ENCODE measurements around the gene PTGDR2.

PTGDR2 gene

DNA sequence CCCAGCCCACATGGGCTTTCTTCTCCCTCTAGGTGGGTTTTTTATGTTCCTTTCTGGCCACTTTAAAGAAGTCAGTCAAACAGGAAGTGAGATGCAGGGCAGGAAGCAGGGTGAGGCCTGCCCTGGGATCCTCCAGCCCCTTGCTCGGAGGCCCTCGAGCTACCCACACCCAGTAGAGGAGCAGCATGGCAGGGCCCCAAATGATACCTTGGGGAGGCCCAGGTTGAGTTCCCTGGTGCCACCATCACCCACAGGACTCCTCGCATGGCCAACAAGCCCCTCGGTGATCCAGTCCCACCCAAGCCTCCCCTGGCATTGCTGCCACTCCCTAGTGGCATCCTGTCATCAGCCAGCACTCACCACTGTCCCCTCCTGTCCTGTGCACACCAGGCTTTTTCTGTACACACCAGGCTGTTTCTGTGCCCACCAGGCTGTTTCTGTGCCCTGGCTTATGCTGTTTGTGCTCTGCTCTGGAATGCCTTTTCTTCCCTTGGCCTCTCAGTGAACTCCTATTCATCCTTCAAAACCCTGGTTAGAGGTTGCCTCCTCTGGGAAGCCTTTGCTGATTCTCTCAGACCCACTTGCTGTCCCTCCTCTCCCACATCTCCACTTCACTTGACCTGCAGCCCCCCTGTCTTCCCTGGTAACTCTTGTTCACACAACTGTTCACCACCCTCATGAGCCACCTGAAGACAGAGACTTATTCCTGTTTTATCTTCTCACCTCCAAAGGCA, 3.1 kb upstream of the PTGDR2 start:
- DNase-seq (ENCODE audit: low spot score): no peak

DNA sequence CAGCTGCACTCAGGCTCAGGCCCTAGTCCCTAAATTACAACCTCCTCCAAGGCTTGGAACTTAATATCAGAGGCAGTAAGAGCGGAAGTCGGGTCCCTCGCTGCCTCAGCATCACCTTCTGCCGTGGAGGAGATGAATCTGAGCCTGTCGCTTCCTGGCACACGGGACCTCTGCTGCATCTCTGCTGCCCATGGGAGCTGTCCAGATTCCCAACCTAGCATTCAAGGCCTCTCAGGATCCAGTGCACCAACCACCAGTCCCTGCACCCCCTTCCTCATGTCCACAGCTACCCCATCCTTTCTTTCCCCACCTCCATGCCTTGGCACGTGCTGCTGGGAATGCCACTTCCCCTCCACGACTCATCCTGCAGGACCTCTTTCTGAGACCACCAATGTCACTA, 2.5 kb upstream of the PTGDR2 start:
- no peak for DNase-seq (ENCODE audit: low spot score)

DNA sequence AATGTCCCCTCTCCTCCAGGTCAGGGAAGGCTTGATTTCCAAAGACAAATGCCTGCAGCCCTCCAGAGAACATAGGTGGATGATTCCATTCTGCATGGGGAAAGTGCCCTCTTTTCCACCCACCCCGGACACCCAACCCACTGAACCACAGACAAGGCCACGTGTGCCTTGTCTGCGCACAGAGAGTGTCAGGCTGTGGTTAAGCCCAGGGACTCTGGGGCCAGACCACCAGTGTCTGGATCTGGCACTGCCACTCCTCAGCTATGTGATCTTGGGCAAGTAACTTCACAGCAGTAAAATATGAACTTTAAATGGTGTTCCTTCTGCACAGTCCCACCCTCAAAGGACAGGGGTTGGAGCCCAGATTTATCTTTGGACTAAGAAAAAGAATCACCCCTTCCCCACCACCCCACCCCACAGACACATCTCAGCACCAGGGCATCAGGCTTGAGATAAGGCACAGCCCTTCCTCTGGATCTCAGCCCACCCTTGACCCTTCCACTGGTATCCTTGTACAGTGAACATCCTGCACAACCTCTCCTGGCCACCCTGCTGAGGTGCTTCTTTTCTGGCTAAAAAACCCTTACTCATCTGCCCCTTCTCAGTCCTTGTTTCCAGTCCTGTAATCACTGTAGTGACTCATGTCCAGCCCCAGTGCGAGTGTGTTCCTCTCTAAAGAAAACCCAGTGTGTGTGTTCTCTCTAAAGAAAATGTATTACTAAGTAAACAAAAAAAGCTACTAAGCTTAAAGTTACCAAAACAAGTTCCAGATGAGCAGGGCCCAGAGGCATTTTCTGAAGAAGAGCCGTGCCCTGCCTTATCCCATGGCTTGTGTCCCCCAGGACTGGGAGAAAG, 1.9 kb upstream of the PTGDR2 start:
- no peak for DNase-seq (ENCODE audit: low spot score)

DNA sequence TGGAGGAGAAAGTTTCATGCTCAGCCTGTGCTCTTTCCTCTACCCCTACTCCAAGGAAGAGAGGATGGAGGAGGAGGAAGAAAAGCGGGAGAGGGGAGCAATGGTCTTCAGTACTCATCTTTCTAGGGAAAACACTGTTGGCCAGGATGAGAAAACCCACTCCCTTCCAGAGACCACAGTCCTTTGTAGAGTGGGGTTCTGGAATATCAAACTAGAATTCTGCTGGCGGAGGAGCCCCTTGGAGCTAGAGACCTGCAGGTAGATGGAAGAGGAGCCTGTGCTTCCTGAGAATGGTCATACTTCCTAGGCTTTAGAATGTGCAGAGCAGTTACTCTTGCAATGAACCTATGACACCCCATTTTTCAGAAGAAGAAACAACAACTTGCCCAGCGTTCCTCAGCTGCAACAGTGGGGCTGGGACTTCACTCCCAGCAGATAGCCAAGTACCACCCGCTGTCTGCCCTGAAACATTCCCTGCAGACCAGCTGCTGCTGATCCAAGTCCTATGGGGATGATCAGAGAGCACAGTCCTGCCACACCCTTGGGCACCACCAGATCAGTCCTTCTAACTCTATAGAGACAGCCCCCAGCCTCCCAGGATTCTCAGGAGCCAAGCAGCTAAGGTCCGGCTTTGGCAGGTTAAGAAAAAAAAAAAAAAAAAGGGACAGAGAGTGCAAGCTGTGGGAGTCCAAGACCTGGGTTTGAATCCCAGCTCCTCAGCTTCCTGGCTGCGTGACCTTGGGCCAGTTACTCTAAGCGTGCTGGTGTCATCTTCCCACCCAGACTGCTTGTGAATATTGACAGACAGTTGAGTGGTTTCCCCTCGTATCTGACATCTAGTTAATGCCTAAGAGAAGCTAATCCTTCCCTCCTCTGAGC, 664 bp downstream of the PTGDR2 start:
- DNase-seq (ENCODE audit: low spot score): no peak

DNA sequence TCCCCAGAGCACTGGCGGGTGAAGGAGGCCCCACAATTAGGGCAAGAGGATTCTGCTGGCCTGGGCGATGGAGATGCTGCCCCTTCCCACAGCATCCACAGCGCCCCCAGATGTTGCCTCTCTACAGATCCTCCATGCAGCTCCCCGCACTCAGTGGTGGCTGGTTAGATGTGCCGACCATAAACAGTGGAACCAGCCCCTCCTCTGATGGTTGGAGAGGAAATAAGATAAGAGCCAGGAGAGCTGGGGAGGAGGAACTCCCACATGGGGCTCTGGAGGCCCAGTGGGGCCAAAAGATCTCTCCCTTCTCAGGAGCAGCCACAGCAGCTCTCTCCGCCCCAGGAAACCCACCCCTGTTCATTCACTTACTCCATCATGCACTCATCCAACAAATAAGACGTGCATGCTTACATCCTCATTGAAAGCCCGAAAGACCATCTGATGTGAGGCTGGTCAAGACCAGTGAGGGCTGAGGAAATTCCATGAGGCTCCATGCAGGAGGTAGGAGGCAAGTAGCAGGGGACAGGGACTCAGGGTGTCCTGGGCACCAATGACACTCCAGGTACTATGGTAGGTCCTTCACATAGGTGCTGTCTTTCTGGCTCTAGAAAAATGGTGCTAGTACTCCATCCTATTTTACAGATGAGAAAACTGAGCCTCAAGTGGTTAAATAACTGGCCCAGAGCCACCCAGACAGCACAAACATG, 1.5 kb downstream of the PTGDR2 start:
- DNase-seq (ENCODE audit: low spot score): no peak

DNA sequence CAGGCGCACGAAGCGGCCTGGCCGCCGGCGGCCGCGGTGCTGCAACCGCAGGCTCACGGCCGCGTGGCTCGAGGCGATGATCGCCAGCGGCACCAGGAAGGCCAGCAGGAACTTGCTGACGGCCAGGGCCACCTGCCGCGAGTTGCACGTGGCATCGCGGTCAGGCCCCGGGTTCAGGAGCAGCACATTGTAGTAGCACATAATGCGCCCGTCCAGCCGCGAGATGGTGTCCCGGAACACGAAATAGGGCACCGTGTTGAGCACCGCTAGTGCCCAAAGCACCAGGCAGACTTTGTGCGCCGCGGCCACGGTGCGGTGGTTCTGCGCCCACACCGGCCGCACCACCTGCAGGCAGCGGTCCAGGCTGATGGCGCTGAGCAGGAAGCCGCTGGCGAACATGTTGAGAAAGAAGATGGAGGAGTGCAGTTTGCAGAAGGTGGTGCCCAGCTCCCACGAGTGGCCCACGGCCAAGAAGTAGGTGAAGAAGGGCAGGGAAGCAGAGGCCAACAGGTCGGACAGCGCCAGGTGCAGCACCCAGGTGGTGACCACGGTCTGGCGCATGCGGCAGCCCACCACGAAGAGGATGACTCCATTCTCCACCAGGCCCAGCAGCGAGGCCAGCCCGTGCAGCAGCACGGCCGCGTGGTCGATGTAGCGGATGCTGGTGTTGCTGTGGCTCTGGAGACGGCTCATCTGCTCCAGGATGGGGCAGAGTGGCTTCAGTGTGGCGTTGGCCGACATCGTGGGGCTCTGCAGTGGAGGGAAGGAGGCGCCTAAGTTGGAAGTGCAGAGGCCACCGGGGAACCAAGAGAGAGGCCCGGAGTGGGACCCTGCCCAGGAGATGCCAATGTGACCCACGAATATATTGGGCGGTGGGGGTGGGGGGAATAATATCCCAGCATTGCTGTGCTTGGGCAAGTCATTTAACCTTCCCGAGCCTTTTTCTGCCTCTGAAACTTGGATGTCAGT, 2.5 kb downstream of the PTGDR2 start:
- no peak for DNase-seq (ENCODE audit: low spot score)

DNA sequence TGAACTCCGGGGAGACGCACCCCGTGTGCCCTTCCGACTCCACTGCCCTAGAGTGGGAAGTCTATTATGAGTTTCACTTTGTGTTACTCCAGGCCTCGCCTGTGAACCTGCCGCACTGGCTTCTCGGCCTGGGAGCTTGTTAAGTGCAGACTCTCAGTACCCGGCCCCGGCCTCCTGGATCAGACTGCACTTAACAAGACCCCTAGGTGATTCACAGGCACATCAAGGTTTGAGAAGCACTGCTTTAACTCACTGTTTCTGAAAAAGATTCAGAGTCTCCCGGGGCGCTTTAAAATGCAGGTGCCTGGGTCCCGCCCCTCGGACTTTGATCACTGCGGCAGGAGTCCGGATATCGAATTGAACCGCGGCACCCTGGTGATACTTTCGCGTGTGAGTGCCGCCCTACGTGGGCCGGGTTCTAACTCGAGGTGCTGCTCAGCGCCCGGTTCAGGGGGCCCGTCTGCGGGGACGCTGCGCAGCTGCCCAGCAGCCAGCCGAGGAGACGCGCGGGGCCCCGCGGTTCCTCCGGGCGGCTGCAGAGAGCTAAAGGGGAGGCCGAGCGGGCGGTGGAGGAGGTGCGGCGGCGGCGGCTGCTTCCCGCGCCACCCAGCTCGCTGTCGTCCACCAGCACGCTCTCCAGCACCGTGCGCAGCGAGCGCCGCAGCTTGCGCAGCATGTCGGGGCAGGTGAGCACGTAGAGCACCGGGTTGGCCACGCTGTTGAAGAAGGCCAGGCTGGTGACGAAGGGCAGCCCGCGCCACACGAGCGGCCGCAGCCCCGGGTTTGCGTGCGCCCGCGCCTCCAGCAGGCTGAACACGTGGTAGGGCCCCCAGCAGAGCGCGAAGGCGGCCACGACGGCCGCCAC, 3.4 kb downstream of the PTGDR2 start:
- DNase-seq (ENCODE audit: low spot score): no peak

DNA sequence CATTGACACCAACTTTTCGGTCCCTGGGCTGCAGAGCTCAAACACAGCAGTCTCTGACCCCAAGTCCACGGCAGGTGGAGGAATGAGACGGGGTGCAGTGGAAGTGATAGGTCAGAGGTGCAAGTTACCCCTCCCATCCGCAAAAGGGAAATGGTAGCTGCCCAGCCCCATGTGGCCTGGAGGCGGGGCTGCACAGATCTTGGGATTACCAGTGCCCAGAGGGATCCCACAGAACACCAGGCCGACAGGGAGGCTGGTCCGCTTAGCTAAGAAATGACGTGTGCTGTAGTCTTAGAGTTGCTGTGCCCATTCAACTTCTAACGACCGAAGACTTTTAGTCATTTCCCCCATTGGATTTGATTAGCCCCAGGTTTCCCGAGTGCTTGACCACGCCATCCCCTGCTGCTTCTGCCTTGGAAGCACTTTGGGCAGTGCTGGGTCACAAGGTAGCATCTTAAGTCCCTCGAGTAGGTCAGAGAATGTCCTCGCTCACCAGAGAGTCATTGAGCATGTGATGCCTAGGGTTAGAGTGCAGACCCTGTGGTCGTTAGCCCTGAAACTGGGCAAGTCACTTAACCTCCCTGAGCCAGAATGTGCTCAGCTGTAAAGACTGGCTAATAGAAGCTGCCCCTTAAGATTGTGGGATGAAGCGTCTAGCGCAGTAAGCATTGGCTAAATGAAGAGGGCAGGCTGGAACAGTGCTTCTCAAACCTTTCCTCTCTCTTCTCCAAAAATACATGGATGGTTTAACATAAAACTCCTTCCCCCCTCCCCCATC, 4.2 kb downstream of the PTGDR2 start:
- DNase-seq (ENCODE audit: low spot score): no peak

DNA sequence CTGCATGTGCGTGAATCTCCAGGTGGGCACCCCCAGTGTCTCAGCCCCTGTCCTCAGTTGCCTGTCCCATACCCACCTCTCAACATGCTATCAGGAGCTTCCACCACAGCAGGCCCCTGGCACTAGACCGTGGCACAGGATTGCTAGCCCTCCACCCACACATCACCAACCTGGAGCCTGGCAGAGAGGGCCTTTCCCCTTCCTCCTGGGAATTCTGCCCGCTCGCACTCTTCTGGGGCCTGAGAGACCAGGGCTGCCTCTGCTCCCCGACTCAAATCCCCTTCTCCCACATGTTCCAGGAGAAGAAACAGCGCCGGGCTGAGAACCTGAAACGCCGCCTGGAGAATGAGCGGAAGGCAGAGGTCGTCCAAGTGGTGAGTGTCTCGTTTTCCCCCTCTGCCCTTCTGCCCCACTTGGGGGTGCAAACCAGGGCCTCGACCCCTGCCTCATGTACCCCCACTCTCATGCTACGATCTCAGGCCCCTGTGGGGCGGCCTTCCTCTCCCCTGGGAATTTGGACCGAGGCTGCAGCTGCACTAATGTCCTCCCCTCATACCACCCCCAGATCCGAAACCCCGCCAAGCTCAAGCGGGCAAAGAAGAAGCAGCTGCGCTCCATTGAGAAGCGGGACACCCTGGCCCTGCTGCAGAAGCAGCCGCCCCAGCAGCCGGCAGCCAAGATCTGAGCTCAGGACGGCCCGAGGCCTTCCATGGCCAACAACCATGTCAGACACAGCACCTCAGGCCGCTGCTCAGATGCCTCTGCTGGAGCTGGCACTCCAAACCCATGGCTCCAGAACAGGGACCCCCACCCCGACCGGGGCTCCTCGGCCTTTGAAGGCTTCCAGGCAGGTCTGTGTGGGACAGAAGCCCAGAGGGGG, 5.9 kb downstream of the PTGDR2 start:
- no peak for DNase-seq (ENCODE audit: low spot score)

DNA sequence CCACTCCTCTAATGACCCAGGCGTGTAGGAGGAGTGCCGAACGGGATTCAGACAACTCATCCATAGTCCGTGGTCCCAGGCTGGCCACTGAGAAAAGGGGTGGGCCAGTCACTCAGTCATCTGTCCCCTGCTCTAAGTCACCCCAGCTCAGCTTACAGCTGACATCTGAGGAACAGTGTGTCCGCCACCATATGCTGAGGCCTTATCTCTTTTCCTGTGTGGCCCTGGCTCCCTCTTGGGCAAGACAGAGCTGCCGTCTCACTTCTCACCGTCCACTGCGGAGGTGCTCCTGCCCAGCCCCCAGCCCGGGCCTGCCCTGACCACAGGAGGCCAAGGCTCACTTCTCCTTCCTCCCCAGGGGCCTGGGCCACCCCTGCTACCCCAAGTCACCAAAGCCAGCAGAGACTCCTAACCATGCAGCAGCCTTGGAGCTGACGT, 7.0 kb downstream of the PTGDR2 start:
- DNase-seq (ENCODE audit: low spot score): no peak

DNA sequence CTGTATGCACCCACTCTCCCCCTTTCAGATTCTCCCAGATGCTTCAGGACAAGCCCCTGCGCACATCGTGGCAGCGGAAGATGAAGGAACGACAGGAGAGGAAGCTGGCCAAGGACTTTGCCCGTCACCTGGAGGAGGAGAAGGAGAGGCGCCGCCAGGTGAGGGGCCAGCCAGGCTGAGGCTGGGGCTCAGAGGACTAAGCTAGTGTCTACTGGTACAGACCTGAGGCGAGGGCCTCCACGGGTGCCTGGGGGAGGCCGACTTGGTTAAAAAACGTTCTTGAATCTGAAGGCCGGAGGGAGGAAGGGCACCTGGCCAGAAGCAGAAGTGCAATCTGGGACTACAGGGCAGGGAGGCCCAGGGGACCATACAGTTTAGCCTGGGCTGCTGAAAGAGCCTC, 7.9 kb downstream of the PTGDR2 start:
- DNase-seq (ENCODE audit: low spot score): no peak

DNA sequence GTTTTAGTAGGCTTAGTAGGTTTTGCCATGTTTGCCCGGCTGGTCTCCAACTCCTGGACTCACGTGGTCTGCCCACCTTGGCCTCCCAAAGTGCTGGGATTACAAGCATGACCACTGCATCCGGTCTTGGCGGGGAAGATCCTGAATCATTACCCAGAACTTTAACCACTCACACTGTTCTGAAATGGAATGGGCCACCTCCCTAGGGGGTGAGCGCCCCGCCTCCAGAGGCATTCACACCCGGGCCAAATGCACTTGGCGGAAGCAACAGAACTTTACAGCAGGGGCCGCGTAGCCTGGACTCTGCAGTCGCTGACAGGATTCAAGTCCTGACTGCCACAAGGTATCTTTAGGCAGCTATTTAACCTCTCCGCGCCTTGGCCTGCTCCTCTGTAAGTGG, 8.5 kb downstream of the PTGDR2 start:
- DNase-seq (ENCODE audit: low spot score): no peak

DNA sequence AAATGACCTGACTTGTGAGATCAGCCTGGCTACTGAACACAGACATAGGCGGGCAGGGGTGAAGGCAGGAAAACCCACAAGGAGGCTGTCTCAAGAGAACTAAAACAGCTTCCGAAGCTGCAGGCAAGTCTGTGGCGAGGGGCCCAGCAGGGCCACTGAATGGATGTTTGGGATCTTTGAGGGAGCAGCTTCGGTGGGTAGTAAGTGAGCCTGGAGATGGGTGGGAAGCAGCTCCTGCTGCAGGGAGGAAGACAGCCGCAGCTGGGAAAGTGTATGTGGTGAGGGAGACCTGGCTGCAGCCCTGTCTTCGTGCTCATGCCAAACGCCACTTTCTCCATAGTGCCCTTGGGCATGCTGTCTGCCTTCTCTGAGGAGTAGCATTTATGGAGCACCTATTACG, 10.4 kb downstream of the PTGDR2 start:
- DNase-seq (ENCODE audit: low spot score): no peak

DNA sequence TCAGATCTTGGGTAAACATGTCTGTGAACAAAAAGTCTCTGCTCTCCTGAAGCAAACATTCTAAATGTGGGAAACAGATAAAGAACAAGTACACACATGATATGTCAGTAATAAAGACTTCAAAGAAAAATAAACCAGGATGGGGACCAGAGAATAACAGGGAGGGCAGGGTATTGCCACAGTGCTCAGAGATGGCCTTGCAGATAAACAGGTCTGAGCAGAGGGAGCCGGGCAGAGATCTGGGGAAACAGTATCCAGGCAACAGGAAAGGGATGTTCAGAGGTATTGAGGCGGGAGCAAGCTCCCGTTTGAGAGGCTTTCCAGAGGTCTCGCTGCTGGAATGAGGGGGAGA, 10.9 kb downstream of the PTGDR2 start:
- DNase-seq (ENCODE audit: low spot score): no peak

DNA sequence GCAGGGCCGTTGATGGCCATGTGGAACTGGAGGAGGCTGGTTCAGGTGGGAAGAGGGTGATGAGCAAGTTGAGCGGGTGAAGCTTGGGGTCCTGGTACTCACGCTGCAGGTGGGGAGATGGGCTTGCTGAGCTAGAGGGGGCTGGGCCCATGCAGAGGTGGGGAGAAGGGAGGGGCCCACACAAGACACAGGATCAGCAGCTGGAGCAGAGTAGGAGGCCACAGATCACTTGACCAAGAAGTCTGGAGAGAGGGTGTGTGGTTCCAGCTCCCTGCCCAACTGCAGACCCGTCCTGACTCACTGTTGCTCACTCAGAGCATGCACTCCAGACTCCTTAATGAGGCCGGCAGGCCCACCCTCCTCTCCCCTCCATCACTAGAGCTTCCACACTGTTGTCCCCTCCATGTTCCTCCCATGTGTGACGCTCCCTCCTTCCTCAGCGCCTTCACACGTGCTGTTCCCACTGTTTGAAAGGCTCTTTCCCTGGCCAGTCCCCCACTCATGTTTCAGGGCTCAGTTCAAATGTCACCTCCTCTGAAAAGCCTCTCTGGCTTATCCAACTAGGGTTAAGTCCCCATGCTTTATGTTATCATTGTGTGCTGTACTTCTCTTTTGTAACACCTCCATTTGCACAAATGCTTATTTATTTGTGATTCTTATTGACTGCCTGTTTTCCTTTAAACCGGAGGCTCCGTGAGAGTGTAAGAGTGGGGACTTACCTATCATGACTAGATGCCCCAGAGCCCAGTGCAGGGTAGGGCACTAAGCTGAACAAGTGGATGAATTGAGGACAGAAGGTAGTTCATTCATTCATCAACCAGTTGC, 11.5 kb downstream of the PTGDR2 start:
- DNase-seq (ENCODE audit: low spot score): peak; percentile 39

DNA sequence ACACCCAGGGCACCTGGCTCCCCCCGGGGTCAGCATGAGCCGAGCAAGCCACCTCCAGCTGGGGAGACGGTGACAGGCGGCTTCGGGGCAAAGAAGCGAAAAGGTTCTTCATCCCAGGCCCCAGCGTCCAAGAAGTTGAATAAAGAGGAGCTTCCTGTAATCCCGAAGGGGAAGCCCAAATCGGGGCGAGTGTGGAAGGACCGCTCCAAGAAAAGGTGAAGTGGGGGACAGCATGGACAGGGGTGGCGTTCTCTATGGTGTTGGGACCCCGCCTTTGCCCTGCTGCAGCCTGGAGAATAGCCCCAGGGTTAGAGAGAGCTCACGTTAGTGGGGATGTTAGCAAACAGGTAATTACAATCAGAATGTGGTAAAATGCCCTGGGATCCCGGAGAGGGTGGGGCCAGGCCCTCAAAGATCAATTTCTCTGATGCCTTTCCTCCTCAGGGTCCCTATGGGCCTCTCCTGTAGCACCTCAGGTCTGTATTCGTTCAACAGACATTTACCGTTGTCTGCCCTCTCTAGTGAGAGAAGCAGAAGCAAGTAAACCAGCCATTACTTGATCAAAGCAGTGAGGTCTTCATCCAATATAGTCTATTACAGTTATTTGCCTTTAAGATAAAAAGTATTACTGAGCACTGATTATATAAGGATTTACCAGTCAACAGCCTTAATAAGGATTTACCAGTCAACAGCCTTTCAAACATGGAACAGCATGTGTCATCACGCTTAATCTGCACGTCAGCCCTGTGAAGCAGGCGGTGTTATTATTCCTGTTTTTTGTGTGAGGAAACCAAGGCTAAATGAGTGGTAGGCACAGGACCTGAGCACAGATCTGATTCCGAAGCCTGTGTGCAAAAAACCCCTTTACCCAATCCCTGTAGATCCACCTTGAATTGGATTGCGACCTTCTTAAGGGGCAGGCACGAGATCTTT, 12.8 kb downstream of the PTGDR2 start:
- no peak for DNase-seq (ENCODE audit: low spot score)
